HG03520 (cell line): ENCODE measurements around the gene CGREF1.

Experiments
- ATAC-seq: cut with Tn5 transposase; IDR thresholded peaks from one replicate; pipeline ENCODE4 v1.9.1; 2021; ENCODE audit warnings: mild to moderate bottlenecking, moderate library complexity; ENCODE audit not compliant: unreplicated experiment

Gene CGREF1, protein sequence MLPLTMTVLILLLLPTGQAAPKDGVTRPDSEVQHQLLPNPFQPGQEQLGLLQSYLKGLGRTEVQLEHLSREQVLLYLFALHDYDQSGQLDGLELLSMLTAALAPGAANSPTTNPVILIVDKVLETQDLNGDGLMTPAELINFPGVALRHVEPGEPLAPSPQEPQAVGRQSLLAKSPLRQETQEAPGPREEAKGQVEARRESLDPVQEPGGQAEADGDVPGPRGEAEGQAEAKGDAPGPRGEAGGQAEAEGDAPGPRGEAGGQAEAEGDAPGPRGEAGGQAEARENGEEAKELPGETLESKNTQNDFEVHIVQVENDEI

DNA sequence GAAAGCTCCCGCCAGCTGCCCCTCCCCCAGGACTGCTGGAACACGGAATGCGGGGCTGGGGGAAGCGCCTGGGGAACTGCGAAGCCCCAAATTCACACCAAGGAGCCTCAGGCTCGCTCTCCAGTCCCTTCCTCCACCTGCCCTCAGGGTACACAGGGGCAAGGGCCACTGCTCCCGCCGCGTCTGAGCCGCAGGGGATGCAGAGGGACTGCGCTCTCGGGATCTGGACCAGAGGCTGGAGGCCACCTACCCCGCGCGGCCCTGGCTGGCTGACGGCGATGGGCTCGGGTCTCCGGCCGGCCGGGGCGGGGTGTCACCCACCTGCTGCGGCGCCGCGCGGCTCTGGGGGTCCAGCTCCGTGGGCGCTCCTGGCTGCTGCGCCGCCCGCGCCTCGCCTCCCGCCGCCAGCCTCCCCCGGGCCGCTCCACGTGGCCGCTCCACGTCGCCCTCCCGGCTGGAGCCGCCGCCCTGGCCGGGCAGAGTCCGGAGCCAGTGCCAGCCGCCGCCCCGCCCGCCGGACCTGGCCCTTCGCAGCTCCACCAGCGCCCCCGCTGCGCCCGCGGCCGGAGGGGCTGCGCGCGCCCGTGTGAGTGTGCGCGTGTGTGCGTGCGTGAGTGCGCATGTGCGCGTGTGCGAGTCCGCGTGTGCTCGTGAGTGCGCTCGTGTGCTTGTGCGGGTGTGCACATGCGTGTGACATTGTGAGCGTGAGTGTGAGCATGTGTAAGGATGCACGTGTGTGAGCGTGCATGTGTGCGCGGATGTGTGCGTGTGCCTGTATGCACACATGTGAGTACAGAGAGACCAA lies at the start of gene CGREF1:
Gene CGREF1, minus strand, starts transcription at position 604 of the 805 bp plus-strand sequence. CDS start 14,762 bp downstream, outside the sequence.
- ATAC-seq = no peak

DNA sequence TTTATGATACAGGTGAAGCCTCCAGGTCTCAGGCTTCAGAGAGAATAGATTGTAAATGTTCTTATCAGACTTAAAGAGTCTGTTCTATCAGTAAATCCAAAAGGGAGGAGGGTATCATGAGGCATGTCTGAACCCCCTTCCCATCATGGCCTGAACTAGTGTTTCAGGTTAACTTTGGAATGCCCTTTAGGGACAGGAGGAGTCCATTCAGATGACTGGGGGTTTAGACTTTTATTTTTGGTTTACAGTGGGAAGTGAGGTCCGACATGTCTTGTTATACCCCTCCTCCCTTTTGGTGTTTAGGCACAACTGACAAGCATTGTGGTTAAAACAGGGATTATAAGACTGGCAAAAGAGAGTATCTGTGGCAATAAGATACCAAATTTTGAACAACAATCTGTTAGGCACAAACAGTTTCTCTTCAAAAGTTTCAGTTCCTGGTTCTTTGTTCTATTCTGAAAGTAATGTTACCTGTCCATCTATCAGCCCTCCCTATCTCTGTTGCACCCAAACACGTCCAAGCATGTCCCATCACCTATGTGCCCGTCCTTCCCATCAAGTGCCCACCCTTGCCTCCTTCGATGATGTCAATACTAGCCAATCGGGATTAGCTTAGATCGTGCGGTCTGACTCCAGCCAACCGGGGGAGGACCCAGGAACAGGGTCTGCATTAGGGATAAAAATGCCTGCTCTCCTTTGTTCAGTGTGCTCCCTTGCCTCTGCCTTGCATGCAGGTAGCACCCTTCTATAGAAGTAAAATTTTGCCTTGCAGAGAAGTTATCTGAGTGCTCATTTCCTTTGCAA lies 46.2 kb upstream of the CGREF1 start:
- ATAC-seq = no peak

DNA sequence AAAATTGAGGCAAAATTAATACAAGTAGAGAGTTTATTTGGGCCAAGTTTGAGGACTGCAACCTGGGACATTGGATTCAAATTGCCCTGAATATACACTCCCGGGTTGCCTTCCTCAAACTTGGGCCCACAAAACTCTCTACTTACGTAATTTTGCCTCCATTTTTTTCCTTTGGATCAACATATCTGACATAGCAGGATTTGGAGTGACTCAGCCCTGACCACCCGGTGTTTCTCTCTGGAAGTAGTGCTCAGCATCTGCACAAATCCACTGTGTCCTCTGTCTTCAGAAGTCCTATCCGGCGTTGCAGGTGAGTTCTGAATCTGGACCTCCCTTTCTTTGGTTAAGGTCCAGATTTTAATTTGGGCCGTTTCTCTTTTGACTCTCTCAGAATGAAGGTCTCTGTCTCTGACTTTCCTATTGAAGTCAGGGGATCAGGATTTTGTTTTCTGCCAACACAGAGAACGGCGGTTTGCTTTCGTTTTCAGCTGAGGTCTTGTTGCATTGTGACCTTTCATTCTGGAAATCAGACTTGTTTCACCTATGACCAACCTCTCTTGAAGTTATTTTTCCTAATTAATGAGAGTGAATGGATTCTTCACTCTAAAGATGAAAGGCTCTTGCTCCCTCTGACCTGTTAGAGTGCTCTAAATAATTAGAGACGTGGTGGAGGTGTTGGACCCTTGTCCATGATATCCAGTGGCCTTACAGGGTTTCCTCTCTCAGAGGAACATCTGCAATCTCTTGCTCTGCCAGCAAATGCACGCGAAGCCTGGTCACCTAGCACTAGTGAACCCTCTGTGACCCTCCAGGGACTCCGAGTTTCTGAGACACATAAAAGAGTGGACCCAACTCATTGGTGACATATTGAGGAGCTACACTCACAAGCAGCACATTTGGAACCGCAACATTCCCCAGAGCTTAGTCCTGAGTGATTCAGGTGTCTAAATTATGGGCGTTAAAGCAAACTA lies 43.5 kb upstream of the CGREF1 start:
- ATAC-seq = no peak

DNA sequence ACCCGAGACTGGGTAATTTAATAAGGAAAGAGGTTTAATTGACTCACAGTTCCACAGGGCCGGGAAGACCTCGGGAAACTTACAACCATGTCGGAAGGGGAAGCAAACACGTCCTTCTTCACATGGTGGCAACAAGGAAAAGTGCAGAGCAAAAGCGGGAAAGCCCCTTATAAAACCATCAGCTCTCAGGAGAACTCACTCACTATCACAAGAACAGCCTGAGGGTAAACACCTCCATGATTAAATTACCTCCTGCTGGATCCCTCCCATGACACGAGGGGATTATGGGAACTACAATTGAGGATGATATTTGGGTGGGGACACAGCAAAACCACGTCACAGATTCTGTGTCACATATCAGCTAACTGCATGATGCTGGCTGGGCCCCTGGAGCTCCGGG lies 41.3 kb upstream of the CGREF1 start:
- no peak for ATAC-seq

DNA sequence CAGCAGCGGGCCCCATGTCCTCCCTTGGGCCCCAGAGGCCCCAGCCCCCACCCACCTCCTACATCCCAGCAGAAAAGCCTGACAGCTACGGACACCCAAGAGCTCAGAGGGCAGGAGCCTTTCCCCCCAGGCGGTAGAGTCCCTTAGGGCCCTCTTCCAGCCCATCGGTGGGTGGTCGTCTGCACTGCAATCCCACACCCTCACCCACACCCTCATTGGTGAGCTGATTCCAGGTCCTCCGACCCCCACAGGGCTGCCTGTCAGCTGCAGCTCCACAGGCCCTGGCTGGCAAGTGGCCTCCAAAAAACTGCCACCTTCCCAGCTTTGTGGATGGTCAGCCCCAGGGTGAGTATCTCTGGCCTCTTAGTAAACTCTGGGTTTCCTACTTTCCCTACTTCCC lies 40.3 kb upstream of the CGREF1 start:
- no peak for ATAC-seq

DNA sequence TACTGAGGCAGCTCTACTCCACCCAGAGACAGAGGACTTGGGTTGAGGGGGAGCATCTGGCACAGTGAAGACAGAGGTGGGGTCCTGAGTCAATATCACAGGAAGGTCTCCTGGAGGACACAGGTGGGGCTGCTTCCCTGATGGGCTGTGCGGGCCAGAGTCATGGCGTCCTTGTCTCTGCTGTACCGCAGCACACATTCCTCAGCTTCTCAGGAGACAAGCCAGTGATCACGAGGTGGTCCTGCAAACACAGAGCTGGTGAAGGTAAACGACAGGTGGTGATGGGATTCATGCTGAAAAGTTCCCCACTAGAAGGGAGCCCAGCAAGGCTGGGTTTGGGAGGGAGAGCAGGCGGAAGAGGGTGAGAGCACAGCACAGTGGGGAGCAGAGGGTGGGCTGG lies 39.5 kb upstream of the CGREF1 start:
- ATAC-seq = no peak

DNA sequence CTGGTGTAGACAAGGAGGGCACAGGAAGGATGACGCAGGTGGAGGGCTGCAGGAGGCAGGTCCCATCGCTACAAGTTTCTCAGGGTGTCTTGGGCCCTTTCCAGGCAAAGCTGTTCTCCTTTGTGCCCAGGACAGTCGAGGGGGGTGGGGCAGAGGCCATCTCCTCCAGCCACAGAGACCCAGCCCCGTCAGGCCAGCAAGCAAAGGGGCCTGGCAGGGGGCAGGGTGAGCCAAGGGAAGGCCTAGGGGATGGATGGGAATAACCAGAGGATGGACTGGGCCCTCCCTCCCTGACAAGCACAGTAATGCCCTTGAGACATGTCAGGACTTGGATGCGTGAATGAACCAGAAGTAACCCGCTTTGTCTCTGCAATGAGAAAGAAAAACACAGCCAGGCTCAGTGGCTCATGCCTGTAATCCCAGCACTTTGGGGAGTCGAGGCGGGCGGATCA lies 36.2 kb upstream of the CGREF1 start:
- ATAC-seq = no peak

DNA sequence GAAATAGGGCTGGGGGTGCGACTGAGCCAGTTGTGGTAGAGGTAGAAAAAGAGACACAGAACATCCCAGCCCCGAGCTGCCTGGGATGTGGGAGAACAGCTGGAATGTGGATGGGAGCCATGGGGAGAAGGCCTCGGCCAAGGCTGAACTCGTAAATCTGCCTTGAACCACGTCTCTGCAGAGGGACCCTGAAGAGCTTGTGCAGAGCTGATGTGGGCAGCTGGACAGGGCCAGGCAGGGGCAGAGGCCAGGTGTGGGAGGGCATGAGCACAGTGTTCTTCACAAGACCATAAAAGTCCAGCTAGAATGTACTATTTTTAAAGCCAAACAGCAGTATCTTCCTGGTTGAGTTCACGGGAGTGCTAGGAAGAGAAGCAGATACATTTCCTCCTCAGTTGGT lies 35.6 kb upstream of the CGREF1 start:
- no peak for ATAC-seq

DNA sequence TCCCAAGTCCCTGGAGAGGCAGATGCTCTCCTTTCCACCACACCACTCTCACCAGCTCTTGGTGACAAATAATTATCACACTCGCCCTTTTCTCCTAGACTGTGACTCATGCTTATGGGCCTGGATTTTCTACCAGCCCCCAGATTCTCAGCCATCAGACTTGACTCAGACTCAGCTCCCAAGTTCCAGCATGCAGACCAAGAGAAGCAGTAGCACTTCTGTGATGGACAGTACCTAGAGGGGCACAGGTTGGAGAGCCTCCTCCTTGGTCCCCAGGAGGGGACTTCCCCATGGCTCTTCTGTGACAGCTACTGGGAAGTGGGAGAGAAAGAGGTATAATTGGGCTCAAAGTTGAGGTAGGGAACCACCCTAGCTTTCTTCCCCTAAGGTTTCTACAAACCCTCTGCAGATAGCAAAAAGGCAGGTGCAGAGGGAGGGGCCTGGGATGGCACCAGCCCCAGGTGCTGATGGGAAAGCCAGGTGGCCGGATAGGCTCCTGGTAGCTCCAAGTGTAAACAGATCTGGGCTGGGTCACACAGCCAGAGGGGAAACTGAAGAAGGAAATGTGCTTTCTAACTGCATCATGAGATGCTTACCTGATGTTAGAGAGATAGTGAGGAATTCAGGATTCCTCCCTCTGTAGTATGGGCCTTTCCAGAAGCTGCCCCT lies 34.0 kb upstream of the CGREF1 start:
- no peak for ATAC-seq

DNA sequence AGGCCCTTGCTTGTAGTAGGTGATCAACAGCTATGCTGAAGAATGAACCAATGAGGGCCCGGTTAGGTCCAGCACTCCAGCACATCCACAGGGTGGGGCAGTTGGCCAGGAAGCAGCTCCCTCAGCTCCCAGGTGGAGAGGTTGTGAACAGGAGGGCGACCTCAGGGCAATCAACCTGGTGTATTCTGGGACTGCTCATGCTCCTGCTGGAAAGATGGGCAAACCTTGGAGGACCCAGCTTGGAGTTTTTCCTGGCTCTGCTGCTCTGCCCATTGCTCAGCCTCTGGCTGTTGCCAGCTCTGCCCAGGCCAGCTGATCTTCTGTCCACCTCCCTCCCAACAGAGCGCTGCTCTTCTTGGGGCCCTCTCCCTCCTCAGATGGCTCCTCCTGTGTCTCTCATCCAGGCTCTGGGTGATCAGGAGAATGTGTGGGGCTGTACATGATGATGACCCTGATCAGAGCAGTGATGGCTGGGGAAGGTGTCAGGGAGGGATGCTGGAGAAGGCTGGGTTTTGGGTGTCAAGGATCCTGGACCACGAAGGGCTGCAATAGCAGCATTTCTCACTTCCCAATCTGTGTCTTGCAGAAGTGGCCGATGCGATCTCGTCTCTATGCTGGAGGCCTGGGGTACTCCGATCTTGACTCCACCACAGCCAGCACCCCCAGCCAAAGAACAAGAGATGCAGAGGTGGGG lies 33.3 kb upstream of the CGREF1 start:
- ATAC-seq = no peak

DNA sequence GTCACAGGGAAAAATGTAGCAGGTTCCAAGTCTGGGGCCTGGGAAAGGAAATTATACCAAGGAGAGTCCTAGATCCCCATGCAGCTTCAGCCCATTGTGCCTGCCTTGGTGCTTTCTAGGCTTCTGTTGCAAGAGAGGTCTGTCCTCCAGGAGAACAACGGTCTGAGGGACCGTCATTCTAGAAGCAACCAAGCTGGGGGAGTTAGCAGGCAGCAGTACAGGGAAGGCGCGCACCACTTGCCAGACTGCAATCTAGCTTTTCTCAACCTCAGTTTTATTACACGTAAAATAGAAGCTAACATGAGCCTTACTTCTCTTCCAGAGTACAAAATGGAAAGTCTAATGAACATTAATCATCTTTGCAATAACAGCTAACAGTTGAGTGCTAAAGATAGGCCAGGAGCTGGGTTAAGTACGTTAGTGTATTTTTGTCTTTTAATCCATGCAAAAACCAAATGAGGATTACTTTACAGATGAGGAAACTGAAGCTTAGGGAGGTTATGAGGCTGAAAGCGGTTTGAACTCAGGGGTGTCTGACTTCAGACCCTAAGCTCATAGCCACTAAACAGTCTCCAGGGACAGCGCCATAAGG lies 31.8 kb upstream of the CGREF1 start:
- no peak for ATAC-seq

DNA sequence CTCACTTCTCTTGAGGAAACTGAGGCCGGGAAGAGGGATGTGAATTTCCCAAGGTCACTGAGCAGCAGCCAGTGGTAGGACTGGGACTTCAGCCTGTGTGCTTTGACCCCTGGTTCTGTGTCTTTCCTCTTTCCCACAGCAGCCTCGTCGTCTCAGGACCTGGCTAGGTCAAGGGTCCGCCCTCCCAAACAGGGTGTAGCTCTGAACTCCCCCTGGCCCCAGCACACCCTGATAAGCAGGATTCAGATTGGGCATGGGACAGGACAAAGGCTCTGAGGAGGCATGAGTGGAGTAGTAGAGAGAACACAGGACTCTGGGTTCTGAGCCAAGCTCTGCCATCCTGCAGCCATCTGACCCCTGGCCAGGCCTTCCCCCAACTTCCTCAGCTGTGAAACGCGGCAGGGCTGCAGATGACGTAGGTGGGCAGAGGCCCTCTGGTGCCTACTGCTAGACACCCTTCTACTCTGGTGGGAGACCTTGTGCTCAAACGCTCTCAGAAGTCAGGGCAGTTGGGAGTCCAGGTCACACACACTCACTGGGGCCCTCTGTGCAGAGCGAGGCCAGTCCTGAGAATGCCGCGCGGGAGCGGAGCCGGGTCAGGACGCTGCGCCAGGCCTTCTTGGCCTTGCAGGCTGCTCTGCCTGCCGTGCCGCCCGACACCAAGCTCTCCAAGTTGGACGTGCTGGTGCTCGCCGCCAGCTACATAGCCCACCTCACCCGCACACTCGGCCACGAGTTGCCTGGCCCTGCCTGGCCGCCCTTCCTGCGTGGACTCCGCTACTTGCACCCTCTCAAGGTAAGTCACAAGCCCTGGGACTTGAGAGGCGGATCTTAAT lies 30.9 kb upstream of the CGREF1 start:
- no peak for ATAC-seq

DNA sequence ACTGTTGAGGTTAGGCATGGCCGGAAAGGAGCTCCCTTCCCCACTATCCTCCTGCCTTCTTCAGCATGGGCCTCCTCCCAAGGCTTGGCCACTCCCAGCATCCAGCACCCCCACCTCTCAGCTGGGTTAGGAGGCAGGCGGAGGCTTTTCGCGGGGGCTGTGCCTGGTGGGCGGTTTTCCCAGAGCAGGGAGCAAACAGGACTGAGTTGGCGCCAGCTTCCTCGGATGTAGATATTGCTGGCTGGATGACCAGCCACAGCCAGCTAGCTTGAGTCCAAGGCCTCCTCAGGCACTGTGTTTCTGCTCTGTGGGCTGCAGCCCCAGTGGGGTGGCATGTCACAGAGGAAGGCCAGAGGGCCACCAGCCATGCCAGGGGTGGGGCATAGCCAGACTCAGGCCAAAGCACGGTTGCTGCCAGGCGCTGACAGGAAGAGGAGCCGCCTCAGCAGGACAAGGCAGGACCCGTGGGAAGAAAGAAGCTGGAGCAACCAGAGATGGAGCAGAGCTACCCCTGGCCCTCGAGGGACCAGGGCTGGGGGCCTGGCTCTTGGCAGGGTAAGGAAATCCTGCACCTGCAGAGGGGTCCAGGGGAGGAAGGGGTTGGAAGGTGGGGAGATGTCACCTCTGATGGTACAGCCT lies 30.0 kb upstream of the CGREF1 start, which contains the start of gene TCF23:
Gene TCF23, plus strand, starts transcription at position 204 of the 639 bp plus-strand sequence. Its CDS starts 130 bp downstream, at position 334.
- no peak for ATAC-seq

DNA sequence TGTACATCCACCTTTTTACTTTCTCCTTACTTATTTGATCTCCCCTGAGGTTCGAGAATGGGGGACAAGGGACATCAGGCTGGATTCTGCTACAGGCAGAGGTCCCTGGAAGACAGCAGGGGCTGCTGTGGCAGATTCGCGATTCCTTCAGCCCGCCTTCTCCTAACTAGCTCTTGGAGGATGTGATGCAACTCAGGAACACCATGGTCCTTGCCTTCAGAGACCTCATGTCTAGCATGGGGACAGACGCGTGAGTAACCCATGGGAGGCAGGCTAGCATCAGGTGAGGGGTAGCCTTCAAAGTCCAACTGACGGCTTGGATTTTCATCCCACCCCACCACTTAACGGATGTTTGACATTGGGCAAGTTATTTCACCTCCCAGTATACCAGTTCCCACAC lies 29.0 kb upstream of the CGREF1 start:
- ATAC-seq = no peak

DNA sequence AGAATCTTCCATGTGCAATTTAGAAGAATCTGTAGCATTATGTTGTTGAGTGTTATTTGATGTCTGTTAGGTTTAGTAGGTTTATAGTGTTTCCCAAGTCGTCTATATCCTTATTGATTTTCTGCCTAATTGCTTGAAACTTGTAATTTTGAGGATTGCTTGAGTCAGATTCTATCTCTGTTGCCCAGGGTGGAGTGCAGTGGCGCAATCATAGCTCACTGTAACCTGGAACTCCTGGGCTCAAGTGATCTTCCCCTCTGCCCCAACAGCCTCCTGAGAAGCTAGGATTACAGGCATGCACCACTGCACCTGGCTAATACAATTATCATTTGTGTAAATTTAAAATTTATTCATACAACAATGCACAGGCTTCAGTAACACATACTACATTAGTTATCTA lies 26.8 kb upstream of the CGREF1 start:
- no peak for ATAC-seq

DNA sequence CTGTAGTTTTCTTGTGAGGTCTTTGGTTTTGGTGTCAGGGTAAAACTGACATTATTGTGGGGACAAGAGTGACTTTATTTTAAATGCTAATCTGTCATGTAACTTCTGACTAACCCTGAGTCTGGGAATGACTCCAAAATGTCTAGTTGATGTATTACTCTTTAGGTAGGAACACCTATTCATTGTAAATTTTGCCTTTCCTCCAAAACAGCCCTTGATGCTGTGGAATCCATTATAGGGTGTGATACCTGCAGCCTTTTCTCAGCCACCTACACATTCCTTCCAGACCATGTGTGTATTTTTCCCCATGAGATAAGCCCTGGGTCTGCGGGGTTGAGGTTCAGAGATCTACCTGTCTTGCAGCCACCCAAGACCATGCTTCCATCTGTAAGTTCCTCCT lies 24.4 kb upstream of the CGREF1 start:
- no peak for ATAC-seq

DNA sequence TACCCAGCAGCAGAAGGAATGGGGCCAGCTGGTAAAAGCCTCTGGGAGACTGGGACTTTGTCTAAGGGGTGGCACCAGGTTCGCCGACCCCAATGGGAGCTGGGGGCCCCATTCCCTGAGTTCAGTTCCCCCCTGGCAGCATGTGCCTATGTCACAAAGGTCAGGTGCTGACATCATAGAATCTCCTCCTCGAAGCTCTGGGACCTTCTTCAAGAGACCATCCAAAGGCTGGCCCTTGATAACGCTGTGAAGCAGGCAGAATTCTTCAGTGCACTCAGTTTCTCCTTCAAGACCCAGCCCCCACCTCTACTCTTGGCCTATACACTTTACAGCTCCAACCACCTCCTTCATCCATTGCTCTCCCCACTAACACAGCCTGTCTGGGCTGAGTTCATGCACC lies 20.4 kb upstream of the CGREF1 start, which contains the start of gene PRR30:
Gene PRR30, minus strand, starts transcription at position 101 of the 400 bp plus-strand sequence. CDS start 1,081 bp downstream, outside the sequence.
- ATAC-seq = no peak
